AG09309 (cell line): ENCODE data around the gene AHRR.

Source experiments
- DNase-seq: peaks from one replicate; pipeline ENCODE4 v3.0.0-alpha.2; 2010; ENCODE audit warnings: low read depth
- H3K4me3 ChIP-seq: 2 replicates; pipeline ENCODE4 v1.5.1; 2011; ENCODE audit warnings: mild to moderate bottlenecking, low read depth, low read length, moderate library complexity; ENCODE audit not compliant: control insufficient read depth
- TF ChIP-seq, protein P1 (sequence below): IDR thresholded peaks from 2 replicates; pipeline ENCODE4 v1.5.1; 2011; ENCODE audit warnings: mild to moderate bottlenecking, low read depth, low read length, inconsistent platforms; ENCODE audit not compliant: insufficient read depth, control insufficient read depth; ENCODE audit errors: missing control alignments

Gene AHRR

DNA sequence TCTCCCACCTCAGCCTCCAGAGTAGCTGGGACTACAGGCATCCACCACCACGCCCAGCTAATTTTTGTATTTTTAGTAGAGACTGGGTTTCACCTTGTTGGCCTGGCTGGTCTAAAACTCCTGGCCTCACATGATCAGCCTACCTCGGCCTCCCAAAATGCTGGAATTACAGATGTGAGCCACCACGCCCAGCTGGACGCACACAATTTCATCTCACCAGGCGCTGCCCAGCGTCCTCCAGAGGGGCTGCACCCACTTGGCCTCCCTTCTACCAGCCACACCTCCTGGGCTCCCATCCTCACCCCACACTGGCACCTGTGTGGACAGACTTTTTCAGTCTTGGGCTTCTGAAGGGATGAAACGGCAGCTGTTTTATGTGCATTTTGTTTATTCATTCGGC lies 117.7 kb downstream of the AHRR start:
- H3K4me3 ChIP-seq: no peak overlapping the region
- no peak for DNase-seq
- TF ChIP-seq, protein P1, sequence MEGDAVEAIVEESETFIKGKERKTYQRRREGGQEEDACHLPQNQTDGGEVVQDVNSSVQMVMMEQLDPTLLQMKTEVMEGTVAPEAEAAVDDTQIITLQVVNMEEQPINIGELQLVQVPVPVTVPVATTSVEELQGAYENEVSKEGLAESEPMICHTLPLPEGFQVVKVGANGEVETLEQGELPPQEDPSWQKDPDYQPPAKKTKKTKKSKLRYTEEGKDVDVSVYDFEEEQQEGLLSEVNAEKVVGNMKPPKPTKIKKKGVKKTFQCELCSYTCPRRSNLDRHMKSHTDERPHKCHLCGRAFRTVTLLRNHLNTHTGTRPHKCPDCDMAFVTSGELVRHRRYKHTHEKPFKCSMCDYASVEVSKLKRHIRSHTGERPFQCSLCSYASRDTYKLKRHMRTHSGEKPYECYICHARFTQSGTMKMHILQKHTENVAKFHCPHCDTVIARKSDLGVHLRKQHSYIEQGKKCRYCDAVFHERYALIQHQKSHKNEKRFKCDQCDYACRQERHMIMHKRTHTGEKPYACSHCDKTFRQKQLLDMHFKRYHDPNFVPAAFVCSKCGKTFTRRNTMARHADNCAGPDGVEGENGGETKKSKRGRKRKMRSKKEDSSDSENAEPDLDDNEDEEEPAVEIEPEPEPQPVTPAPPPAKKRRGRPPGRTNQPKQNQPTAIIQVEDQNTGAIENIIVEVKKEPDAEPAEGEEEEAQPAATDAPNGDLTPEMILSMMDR: no peak

DNA sequence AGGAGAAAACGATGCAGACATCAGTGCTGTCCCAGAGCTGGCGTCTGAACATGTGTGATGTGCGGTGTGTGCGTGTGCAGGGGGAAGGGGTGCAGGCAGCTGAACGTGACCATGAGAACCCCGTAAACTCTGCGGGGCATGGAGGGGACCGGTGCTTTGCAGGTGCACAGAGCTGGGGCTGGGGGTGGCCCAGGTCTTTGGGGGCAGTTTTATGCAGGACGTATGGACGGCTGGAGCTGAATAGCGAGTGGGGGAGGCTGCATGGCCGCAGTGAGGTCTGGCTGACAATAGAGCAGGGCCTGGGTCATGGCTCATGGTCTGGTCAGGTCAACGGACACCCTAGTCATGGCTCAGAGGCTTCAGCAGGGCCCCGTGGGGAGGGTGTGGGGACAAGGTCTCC lies 118.1 kb downstream of the AHRR start:
- TF ChIP-seq, protein P1: no peak
- no peak overlapping the region for H3K4me3 ChIP-seq
- no peak for DNase-seq

DNA sequence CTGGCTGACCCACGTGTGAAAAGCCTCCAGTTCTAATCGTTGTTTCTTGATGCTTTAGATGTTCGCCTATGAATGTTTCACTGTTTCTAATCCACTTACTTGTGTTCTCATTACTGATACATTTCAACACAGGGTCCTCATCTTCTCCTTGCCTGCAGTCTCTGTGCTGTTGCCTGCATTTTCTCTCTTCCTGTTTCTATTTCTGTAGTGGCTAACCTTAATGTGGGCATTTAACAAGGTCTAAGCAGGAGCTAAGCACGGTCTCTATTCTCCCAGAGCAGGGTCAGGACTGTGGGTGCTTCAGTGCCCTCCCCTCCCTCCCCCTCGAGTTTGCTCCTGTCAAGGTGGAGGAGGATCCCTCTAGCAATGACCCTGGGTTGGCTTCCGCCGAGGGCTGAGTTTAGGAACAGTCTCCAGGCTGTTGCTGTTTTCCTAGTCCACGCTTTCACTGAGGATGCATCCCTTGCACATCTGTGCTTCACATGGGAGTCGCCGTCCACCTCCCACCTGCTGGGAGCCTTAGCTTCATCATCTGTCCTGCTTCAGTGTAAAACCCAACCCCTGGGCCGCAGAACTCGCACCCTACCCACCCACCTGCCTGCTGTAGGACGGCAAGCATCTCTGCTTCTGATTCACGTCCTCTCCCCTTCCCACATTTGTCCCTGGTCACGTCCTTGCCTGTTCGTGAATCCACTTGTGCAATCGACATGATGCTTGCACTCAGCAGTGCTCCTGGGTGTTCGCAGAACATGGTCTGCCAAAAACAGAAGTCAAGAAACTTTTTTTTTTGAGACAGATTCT lies 119.1 kb downstream of the AHRR start:
- DNase-seq: no peak
- TF ChIP-seq, protein P1: no peak
- H3K4me3 ChIP-seq: no peak overlapping the region

DNA sequence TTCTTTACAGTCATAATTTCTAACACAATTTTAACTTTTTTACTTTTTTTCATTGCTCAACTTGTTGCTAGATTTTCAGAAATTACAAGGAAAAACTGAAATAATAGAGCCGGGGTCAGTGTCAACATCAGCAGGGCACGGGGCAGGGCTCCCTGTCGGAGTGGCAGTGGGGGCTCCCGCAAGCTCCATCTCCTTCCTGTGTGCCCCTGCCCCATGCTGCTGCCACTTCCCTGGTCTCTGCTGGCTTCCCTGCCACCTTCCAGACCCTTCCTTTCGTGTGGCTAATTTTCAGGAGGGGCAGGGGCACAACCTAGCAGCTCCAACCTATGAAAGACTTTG lies 120.5 kb downstream of the AHRR start:
- TF ChIP-seq, protein P1: no peak
- peak overlapping the region; percentile 72 for H3K4me3 ChIP-seq
- DNase-seq: no peak

DNA sequence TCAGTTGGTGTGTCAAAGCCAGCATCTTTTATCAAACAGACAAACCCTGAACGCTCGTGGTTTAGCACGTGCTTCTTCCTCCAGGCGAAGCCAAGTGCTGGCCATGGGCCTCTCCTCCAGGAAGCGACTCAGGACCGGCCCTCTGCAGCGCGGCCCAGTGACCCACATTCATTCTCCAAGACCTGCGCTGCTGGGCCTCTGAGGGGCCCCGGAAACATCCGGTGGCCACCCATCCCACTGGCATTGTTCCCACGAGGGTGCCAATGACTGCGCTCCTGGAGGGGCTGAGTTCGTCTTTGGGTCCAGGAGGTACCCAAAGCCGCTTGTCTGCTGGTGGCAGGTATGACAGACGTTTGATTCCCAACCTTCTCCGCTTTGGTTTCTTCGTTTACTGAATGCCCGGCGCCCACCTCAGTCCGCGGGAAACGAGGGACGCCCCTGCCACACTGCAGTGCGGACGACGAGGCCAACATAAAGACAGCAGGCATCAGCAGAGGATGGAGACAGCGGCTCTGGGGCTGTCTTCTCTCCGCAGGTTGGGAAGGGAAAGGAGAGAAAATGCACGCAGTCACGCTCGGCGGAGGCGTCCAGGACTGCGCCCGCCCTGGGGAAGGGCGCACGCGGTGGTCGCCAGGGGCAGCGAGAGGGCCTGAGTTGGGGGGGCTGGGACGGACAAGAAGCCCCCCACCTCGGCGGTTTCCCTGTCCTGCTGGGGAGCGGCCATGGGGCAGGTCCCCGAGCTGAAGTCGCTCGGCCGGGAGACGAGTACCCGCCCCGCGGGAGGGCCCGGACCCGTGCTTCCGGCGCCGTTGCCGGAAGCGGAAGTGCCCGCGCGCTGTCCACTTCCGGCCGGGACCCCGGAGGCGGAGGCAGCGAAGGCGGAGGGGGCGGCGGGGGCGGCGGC lies 121.1 kb downstream of the AHRR start, which contains the start of gene EXOC3:
EXOC3 (plus strand) TSS at position 842 of the 904 bp plus-strand sequence. CDS start 3,030 bp downstream, outside the sequence.
- peak within 1 kb of the TSS; percentile 93 for H3K4me3 ChIP-seq
- DNase-seq: no peak
- TF ChIP-seq, protein P1: no peak

DNA sequence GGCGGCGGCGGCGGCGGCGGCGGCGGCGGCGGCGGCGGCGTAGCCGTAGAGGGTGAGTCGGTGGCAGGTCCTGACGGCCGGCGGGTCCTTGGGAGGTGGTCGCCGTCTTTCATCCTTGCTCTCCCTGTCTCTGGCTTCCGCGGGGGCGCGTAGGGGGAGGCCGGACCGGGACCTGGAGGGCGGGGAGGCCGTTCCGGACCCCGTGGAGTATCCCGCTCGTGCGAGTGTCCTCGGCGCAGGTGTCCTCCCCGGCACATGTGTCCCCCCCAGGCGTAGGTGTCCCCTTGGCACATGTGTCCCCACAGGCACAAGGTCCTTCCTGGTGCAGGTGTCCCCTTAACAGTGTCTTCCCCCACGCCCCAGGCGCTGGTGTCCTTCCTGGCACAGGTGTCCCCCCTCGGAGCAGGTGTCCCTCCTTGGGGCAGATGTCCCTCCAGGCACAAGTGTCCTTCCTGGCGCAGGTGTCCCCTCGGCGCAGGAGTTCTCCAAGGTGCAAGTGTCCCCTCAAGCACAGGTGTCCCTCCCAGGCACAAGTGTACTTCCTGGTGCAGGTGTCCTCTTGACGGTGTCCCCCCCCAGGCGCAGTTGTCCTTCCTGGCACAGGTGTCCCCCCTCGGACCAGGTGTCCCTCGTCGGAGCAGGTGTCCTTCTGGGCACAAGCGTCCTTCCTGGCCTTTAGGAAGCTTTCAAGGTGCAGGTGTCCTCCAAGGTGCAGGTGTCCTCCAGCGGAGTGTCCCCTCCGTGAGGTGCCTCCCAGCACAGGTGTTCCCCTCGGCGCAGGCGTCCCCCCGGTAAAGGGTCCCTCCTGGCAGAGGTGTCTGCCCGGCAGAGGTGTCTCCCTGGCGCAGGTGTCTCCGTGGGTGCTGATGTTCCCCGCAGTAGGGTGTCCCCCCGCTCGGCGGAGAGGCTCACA lies 122.0 kb downstream of the AHRR start:
- TF ChIP-seq, protein P1: no peak
- no peak for DNase-seq
- peak overlapping the region; percentile 93 for H3K4me3 ChIP-seq
